Non-pigmented ciliary epithelial cell (primary cell): Measurements from ENCODE around the gene LMBRD1.
"Not testable (repeated sequence)": the region's sequence is repeated elsewhere in the genome, so short reads cannot be mapped to it uniquely, and the experiment has no call there.

ENCODE experiments used
- DNase-seq: peaks from one replicate; pipeline ENCODE4 v3.0.0-alpha.2; 2010; ENCODE audit warnings: low read depth

Gene LMBRD1

DNA sequence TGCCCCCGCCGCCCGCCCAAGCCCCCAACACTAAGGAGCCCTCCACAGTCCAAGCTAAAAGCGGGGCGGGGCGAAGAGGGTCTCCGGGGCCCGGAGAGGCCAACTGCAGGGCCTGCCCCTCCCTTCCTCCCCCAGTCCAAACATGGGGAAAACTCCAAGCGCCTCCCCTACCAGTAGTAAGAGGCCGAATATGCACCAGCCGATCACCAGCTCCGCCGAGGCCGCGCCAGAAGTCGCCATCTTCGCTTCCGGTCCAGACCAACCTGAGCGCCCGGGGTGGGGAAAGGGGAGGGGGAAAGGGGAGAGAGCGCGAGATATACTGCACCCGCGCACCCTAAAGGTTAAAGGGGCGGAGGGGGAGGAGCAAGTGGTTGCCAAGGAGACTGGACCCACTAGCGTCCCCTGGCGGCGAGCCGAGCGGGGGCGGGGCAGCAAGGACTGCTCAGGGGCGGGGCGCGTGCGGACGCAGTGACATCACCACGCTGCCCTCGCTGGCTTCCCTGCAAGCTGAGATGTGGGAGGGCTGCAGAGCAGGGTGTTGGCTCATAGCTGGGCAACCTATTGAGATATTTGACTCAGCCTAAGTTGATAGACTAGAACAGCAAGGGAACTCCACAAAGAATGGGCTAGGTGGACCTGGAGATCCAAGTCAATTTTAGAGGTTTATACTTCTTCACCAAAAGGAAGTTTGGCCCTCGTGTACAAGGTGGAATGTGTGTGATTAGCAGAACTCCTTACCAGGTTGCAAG, at the start of gene LMBRD1:
Gene LMBRD1, minus strand, starts transcription at position 369 of the 749 bp plus-strand sequence. Its CDS starts 129 bp downstream, at position 240.
- DNase-seq, result peak; percentile 80

GRCh38 chr6:69846312-69846711, 49.5 kb upstream of the LMBRD1 start:
- no peak for DNase-seq

DNA sequence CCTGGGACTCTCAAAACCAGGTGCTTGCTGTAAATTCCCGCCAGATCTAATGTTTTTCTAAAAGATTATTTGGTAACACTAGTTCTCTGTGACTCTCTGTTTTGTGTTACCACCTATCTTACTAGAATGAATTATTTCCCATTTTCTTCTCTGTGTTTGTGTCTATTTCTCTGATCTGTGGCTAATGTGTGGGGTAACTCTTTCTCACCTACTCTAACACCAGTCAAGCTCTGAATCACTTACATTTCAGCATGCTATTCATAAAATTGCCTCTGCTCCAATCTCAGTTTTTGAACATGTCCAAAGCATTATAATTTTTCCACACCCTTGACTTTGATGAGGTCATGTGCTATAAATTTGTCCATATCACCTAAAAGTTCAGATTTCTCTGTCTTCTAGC, 46.4 kb upstream of the LMBRD1 start:
- no peak for DNase-seq

- DNase-seq, result no peak
These were observed 45.1 kb upstream of the LMBRD1 start for GRCh38 chr6:69841862-69842261.

DNA sequence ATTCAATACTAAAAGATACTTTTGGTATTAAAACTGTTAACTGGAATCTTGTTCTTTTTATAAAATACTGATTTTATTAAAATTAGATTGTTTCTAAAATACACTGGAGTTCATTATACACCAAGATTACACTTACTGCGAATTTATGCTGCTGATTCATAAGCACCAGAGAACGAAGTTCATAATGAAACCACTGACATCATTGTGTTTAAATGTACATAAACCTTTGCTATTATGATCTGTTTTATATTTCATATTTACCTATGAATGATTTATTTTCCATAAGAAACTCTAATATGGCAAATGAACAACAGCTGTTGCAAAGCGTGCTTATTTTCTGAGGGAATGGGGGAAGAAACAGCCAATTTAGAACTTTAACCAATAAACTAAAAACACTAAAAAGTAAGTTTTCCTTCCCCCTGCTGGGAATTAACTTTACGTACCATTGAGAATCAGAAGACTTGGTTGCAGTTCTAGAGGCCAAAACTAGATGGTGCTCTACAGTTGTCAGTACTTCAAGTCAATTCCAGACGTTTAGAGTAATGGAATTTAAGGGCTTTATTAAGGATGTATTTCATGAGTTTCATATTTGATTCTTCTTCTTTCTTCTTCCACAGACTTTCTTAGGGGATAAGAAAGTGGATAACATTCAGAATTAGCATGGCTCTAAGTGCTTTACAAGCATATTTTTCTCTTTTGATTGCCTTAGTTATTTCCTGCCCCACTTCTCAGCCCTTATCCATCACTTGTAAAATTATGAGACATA, 38.8 kb upstream of the LMBRD1 start:
- DNase-seq, result peak; percentile 67

DNA sequence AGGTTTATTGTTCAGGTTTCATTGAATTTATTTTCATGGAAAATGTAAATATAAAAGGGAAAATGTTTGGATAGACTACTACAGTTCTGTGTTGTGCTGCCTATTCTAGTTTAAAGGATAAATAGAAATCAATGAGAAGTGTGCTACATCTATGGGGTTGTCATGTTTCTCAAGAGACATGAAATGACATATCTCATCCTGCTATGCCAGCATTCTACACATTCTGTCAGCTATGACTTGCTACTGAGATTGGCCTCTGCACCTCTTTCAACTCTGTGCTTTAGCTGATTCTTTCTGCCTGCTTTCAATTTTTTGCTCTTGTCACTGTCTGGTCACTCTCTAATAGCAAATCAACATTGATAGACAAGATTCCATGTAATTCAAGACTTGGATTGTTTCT, 35.7 kb upstream of the LMBRD1 start:
- no peak for DNase-seq

- peak; percentile 26 for DNase-seq
These were observed 30.6 kb upstream of the LMBRD1 start for GRCh38 chr6:69827276-69827893.

- peak; percentile 3 for DNase-seq
These were observed 29.1 kb upstream of the LMBRD1 start for GRCh38 chr6:69825904-69826303.

DNA sequence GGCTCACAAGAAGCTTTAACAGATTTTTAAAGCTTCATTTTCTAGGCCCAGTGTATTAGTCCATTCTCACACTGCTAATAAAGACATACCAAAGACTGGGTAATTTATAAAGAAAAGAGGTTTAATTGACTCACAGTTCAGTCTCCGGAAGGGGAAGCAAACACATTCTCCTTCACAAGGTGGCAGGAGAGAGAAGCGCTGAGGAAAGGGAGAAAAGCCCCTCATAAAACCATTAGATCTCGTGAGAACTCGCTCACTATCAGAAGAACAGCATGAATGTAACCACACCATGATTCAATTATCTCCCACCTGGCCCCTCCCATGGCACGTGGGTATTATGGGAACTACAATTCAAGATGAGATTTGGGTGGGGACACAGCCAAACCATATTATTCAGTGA, 27.5 kb upstream of the LMBRD1 start:
- DNase-seq, result not testable (repeated sequence)

DNA sequence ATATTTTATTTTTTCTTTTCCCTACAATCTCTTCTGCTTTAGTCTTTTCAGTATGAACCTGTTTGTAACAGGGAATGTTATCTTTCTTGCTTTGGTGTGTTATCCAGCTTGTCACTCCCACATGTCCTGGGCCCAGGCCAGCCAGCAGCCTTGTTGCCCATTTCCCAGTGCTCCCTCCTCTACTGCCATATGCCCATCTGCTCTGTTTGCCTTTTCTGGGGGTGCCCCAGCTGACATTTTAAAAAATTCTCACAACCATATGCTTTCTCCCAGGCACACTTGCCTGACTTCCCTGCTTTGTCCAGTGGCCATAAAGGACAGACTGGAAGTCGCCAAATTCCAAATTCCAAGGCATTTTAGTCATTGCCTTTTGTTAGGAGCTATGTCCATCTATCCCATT, 23.6 kb upstream of the LMBRD1 start:
- no peak for DNase-seq

DNA sequence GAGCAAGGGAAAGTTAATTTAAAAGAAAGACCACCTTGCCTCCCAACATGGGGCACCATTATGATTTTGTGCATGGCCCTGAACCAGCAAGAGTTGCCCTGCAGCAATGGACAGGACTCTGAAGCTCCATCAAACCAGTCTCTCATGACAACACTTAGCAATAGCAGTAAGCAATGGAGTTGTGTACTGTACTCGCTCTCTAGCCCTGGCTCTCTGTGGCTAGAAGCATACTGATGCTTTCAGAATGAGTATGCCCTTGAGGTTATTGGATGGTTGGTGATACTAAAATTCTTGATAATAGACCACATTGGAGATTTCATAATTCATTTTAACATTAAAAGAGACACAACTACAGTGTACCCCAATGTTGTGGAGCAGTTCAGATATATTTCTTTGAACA, 23.2 kb upstream of the LMBRD1 start:
- DNase-seq, result no peak

- no peak for DNase-seq
These were observed 22.3 kb upstream of the LMBRD1 start for GRCh38 chr6:69819138-69819537.

DNA sequence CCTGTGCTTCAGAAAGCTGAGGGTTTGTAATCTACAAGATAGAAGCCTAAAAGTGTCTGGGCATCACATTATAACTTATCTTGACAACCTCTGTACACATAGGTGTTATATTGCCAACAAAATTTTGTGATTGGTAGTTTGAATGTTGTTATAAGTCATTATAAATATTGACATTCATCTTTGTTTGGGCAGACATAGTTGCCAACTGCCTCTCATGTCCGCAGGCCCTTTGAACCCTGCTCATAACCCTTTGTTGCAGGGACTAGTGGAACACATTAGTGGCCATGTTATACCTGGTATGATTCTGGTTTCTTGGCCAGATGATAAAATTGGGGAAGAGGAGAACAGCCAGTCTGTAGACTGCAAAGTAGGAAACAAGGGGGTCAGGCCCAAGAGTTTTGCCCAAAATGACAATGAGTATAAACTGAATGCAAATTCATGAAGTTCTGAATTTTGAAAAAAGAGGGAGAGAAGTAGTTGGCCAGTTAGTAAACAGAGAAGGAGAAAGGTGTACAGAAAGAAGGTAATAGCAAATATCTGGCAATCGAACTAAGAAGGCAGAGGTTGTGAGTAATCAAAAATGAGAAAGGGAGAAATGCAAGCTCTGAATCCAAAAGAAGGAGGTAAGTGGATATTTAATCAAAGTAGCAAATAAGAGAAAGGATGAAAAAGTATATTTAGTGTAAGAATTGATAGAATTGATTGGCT, 21.6 kb upstream of the LMBRD1 start:
- no peak for DNase-seq

DNA sequence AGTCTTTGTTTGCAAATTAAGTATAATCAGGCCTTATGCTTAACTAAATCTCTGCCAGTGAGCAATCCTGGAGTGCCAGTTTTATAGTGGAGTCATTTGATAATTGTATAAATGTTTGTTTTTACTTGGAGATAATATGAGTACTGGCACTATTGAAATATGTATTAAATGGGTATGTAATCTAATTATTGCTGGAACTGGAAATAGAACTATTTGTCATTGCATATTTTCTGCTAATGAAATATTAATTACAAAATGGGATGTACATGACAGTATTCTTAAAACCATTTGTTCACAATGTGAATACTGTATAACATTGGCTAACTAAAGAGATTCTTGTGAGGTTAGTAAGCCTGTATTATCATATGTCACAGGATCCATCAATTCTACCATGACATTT, 20.5 kb upstream of the LMBRD1 start:
- DNase-seq, result no peak

DNA sequence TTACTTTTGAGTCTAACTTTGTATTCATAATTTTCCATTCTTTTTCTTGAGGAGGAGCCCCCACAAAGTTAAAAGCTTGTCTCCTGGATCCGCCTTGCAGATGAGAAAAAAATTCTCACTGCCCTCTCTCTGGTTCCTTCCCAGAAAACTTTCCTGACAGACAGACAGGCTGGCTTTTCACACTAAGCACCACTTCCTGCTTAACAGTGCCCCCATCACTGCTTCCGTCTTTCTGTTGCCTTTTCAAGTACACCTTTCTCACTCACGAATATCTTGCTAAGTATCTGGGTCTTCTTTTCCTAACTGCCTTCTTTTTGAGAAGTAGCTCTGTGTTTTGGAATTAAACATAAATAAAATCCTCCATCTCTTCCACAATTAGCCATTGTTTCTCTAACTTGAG, 19.8 kb upstream of the LMBRD1 start:
- DNase-seq, result no peak

- DNase-seq, result no peak
These were observed 19.2 kb upstream of the LMBRD1 start for GRCh38 chr6:69816026-69816425.

- no peak for DNase-seq
These were observed 16.7 kb upstream of the LMBRD1 start for GRCh38 chr6:69813508-69813907.

GRCh38 chr6:69812746-69813427, 16.1 kb upstream of the LMBRD1 start:
- DNase-seq, result no peak

DNA sequence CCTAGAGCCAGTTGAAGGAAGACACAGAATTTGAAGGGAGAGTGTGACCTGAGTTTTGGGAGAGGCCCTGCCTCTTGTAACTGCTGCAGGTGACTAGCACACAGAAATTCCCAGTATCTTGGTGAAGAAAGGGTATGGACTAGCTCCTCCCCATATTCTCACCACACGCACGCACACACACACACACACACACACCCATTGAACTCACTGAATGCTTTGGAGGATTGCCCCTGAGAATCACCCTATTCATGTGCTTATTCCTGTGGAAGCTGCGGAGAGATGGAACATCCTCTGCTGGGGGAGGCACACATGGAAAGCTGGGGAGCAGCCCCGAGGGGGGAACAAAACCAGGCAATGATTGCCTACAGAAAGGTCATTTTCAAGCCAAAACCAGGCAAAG, 6.2 kb upstream of the LMBRD1 start:
- DNase-seq, result no peak

DNA sequence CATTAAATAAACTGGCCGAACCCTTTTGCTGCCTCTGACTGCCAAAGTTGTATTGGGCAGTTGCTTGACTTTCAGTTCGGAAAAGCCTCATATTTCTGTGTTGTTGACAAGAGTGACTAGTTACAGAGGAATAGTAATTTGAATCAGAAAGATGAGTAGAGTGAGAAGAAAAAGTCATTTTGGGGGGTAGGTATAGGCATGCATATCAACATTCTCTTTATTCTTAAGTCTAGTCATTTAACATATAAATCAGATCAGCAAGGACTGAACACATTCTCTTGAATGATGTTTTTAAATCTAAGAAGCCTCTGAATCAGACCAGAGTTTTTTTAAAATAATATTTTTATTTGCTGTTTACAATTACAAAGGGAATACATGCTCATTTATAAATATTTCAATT, 4.9 kb upstream of the LMBRD1 start:
- DNase-seq, result no peak

- DNase-seq, result no peak
These were observed 4.4 kb upstream of the LMBRD1 start for GRCh38 chr6:69801225-69801624.

GRCh38 chr6:69798796-69799195, 2.0 kb upstream of the LMBRD1 start:
- not testable (repeated sequence) for DNase-seq
